Stimulated activated CD4-positive, alpha-beta T cell treated with anti-CD3 and anti-CD28 coated beads, Interleukin-1b, Interleukin-23, amount 100 ng/mL, for 24 hours (primary cell): ENCODE results near the gene GALNT9.

Experiments used
- DNase-seq, 4 experiments: peaks; one replicate each; pipeline ENCODE4 v3.0.0-alpha.2; 2020; ENCODE audit warnings: low read depth in 4 of 4, low spot score in 1 of 4

The GALNT9 gene

DNA sequence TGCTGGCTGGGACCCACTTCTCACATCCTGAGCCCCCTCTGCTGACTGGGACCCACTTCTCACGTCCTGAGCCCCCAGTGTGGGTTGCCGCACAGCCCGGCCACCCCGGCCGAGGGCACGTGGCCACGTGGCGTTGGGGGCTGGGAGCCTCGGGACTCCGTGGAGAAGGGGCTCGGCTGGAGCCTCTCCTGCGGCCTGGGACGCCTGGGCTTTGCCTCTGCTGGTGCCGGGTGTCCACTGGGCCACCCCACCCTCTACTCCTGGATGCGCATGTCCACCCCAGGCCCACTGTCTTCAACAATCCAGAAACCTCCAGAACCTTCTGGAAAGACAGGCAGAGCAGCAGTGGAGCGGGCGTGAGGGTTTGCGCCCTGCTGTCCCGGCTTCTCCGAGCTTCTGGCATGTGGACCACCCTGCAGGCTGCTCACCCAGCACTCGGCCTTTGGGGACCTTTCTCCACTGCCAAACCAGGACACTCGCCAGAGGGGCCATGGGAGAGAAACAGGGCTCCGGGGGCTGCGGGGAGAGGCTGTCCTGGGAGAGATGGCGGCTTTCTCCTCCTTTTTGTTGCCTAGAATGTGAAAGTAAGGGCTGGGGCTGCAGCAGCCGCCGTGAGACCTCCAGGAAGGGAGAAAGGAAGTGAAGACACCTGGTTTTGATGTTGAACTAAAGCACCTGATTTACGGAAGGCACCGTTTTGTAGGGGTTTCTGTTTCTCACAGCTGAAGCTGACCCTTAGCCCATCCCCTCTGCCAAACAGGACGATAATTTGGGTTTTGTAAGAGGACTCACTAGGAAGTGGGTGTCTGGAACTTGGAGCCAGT is 155.2 kb downstream of the GALNT9 start:
- no peak for DNase-seq

- DNase-seq = no peak
These were observed 156.0 kb downstream of the GALNT9 start for GRCh38 chr12:132173135-132174014.

- DNase-seq = no peak
These were observed 156.8 kb downstream of the GALNT9 start for GRCh38 chr12:132172619-132173018.

GRCh38 chr12:132171968-132172521 is 157.3 kb downstream of the GALNT9 start:
- DNase-seq = no peak

DNA sequence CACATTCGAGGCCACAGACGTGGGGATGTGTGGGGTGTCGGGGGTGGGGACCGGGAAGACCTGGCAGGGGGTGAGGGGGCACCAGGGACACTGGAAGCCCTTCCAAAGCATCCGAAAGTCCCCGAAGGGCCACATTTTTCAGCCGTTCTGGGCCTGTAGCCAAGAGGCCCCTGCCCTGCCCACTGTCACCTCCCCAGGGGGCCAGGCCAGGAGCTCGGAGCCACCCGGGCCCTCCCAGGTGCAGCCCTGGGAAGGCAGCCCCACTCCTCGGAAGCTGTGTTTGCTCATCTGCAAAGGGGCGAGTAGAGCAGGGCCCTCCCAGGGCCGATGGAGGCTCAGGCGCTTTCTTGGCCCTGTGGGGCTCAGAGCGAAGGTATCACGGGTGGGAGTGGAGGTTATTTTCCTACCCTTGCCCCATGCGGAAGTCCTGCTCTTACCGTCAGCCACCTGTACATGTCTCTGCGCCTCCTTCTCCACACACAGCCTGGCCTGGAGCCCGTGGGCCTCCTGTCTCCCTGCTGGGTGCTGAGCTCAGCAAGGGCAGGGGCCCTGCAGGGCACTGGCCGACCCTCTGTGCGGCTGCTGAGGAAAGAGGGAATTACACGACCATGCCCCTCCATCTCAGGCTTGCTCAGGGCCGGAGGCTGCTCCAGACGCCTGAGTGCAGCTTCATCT is 158.0 kb downstream of the GALNT9 start:
- no peak for DNase-seq

DNA sequence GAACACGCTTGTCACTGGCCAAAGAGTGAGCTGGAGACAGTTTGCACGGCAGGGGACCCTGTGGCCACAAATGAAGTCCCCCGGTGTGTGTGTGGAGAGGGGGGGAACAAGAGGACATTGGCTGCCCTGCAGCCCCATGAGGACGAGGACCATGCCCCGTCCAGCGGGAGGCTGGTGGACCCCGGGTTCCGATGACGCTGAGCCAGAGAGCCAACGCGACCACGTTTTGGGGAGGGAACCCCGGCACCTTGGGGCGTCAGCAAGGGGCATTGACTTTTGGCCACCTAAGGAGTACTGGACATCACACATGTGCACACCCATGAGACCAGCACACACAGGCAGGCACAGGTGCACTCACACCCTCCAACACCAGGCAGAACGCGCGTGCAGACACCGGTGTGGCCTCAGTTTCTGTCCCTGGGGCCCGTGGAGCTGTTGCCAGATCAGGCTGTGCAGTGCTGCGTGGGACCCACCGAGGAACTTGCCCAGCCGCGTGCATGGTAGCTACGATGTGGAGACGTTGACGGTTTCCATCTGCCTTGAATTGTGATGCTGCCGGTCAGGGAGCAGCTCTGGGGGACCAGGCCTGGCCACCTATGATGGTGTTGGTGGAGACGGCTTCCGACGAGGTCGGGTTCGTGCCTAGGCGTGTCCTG is 158.6 kb downstream of the GALNT9 start:
- DNase-seq = no peak

DNA sequence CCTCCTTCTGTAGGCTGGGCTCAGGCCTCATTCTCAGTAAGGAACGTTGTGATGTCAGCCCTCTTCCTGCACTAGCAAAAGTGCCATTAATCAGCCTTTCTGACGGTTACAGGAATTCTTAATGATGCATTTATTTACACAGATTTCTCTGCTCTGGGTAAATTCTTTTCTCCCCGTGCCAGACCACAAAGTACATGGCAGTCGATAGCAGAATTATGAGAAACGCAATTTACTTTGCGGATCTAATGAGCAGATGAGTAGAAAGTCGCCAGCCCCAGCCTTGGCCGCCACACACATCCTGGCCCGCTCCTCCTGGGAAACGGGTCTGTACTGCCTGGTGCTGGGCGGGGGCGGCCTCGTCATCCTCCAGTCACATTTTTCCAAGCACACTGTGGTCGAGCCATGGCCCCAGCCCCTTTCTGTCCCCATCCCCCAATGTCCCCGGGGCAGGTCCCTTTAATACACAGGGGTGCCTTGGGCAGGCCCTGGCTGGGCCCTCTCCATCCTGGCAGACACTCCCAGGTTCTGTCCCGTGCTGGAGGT is 159.2 kb downstream of the GALNT9 start:
- DNase-seq = no peak

DNA sequence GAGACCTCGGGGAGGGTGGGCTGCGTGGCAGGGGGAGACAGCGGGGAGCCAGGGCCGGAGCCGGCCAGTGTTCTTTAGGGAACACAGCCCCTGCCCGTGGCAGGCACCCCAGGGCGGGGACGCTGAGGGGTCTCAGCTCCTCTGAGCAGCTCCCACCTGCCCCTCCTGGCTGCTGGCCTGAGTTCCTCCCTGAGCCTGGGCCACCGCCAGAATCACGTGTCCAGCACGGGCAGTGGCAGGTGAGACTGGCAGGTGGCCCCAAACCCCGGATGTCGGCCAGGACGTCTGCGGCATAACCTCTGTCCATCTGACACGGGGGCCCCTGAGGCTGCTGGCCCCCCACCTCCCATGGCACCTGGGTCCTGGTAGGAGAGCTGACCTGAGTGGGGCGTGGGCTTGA is 160.0 kb downstream of the GALNT9 start:
- no peak for DNase-seq

- DNase-seq = no peak
These were observed 160.9 kb downstream of the GALNT9 start for GRCh38 chr12:132168311-132169031.

GRCh38 chr12:132167611-132168310 is 161.6 kb downstream of the GALNT9 start:
- DNase-seq = no peak

- no peak for DNase-seq
These were observed 162.4 kb downstream of the GALNT9 start for GRCh38 chr12:132166801-132167591.

DNA sequence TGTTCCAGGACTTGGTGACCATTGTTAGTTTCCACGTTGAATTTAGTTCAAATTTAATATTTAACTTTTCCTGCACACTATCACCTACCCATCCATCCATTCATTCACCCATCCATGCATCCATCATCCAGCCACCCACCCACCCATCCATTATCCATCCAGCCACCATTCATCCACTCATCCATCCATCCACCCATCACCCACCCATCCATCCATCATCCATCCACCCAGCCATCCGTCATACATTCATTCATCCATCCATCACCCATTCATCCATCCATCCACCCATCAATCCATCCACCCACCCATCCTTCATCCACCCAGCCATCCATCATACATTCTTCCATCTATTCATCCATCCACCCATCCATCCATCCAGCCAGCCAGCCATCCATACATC is 163.3 kb downstream of the GALNT9 start:
- DNase-seq = no peak

- DNase-seq = no peak
These were observed 163.8 kb downstream of the GALNT9 start for GRCh38 chr12:132165584-132165983.

DNA sequence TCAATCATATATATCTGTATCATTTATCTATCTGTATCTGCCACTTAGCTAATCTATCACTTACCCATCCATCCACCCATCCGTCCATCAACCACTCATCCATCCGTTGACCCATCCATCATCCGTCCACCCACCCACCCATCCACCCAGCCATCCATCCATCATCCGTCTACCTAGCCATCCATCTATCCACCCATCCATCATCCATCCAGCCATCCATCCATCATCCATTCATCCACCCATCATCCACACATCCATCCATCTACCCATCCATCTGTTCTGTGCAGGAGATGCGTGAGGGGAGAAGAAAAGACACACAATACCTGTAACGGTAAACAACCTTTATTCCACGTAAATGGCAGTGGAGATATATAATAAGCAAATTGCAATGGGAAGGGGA is 165.0 kb downstream of the GALNT9 start:
- no peak for DNase-seq

- DNase-seq = no peak
These were observed 165.5 kb downstream of the GALNT9 start for GRCh38 chr12:132163911-132164288.

DNA sequence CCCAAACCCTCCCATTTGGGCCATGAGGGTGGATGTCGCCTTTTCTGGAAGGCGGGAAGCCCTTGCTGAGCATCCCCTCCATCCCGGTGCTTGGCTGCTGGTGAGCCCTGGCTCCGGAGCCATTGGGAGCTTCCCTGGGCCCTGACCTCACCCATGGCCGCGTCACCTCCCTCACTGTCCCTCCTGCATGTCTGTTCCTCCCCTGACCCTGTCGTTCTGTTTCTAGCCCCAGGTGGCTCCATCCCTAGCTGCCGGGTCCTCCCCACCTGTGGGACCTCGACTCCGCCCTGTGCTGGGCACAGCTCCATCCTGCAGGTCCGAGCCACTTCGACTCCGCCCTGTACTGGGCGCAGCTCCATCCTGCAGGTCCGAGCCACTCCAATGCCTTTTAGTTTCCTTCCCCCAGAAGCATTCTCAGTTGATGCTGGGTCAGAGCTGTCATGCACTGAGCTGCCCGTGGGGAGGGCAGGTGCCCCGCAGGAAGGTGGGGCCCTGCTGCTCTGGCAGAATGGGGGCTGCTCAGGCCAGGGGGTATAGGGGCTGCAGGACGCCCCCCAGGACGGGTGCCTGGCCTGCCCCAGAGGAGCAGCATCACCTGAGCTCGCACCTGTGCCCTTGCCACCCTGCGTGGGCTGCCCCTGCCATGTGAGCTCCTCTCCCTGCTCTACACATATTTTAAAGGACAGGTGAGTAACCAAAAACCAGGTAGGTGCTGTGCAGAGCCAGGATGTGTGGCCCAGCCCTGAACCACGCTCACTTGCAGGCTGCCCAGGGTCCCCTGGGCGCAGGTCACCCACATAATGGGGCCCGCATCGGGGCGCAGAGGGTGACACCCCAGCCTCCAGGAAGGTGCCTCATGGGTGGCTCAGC is 166.1 kb downstream of the GALNT9 start:
- no peak for DNase-seq

- DNase-seq = no peak
These were observed 166.8 kb downstream of the GALNT9 start for GRCh38 chr12:132162508-132163031.
